Measurements from ENCODE around the gene ZNF227.

- TF ChIP-seq CTCF (conservative IDR thresholded peaks at IDR 0.05) (no peak), EZH2 (IDR thresholded peaks at IDR 0.05; ENCODE audit: low read depth) (no peak)
Observed at GRCh38 chr19:44258835-44259413, 46.6 kb downstream of the ZNF227 start.

Measured in PC-9 (cell line).